ENCODE measurements around the gene RNF220.

DNA sequence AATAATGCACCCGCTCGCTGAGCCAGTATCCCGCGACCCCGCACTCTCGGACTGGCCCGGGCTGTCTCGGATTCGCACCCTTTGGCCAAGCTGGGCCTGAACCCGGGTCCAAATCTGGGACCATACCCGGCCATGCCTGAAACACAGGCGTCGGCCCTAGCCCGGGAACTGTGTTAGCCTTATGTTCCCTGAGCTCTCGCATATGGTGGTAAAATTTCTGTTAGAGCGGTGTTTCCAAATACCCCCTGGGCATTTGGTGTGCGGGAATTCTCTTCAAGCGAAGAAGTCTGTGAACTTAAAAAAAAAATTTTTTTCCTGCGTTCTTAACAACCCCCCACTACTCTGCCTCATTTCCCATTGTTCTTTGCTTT lies 3.1 kb downstream of the RNF220 start:
- TF ChIP-seq CTCF (conservative IDR thresholded peaks at IDR 0.05; ENCODE audit: low read depth, low read length) (no peak), RFX5 (IDR thresholded peaks at IDR 0.05; ENCODE audit: low read depth, low read length) (no peak), POLR2A (IDR thresholded peaks at IDR 0.05; ENCODE audit: low read depth, low read length) (no peak), CHD1 (IDR thresholded peaks at IDR 0.05; ENCODE audit: low read depth, low read length) (no peak), RAD21 (IDR thresholded peaks at IDR 0.05; ENCODE audit: low read length) (no peak), MXI1 (IDR thresholded peaks at IDR 0.05; ENCODE audit: borderline replicate concordance, low read depth, low read length) (no peak), BHLHE40 (IDR thresholded peaks at IDR 0.05; ENCODE audit: low read depth, low read length) (no peak), SMC3 (IDR thresholded peaks at IDR 0.05; ENCODE audit: low read depth, low read length) (no peak)
